Activated T-cell treated with anti-CD3 and anti-CD28 coated beads, Interleukin-2, amount 50 U/mL, for 24 hours (primary cell): ENCODE results near the gene KCNIP2.

ENCODE experiments used
- DNase-seq: peaks from one replicate; pipeline ENCODE4 v3.0.0-alpha.2; 2020
- H3K27ac Mint-ChIP-seq: 2 replicates; pipeline ENCODE4 v1.8.0; 2020; ENCODE audit warnings: mild to moderate bottlenecking, mixed read lengths
- H3K27me3 Mint-ChIP-seq: 2 replicates; pipeline ENCODE4 v1.8.0; 2020; ENCODE audit warnings: mixed read lengths
- H3K36me3 Mint-ChIP-seq: 2 replicates; pipeline ENCODE4 v1.8.0; 2020; ENCODE audit warnings: low read depth, mixed read lengths
- H3K4me1 Mint-ChIP-seq: 2 replicates; pipeline ENCODE4 v1.8.0; 2020; ENCODE audit warnings: low read depth, mixed read lengths
- H3K4me3 Mint-ChIP-seq: 2 replicates; pipeline ENCODE4 v1.8.0; 2020; ENCODE audit warnings: mild to moderate bottlenecking, moderate library complexity, mixed read lengths
- H3K9me3 Mint-ChIP-seq: 2 replicates; pipeline ENCODE4 v1.8.0; 2020; ENCODE audit warnings: mixed read lengths

The KCNIP2 gene

DNA sequence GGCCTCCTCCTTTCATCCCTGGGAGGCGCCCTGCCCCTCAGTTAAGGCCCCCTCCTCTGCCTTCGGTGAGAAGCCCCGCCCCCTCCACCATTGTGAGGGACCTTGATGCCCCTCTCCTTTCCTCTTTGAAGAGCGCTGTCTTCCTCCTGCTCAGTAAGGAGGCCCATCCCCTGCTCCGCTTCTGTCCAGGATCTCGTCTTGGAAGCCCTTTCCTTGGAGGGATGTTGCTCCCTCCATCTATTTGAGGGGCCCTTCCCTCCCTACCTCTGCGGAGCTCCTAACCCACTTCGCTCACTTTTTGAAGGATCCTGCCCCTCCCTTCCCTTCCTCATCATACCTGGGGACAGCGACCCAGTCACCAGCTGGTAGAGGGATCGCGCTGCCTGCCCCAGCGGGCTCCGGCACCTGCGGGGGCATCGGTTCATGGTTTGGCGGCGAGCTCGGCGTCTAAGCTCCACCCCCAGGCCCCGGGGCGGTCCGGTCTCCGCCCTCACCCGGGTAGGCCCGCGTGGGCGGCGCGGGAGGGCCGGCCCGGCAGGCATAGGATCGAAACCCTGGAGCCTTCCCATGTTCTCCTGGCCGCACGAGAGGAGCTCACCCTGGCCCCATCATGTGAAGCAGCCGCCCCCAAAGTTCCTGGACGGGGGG lies 4.1 kb downstream of the KCNIP2 start:
- Mint-ChIP-seq H3K36me3 (no peaks in the 10 kb centered on the region), H3K4me1 (peaks cover 63% of the 10 kb centered on the region), H3K27ac (peak overlapping the region; percentile 82), H3K4me3 (peak overlapping the region; percentile 71), H3K9me3 (no peaks in the 10 kb centered on the region), H3K27me3 (peaks cover 21% of the 10 kb centered on the region)
- peak; percentile 77 for DNase-seq

DNA sequence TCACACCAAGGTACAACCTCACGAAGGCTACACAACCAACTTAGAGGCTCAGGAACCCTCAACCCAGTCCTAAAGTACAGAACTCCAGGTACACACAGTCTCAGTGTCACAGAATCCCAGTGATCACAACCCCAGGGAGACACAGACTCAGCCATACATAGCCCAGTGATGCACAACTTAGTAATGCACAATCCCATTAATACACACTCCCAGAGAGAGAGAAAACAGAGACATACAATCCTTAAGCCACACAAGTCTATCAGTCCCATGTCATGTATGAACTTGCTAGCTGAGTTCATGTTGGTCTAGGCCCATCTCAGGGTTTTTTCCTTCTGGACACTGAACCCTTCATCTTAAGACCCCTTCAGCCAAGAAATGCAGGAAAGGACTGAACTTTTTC lies 4.6 kb downstream of the KCNIP2 start:
- no peak overlapping the region for H3K27ac Mint-ChIP-seq
- peaks cover 63% of the 10 kb centered on the region for H3K4me1 Mint-ChIP-seq

DNA sequence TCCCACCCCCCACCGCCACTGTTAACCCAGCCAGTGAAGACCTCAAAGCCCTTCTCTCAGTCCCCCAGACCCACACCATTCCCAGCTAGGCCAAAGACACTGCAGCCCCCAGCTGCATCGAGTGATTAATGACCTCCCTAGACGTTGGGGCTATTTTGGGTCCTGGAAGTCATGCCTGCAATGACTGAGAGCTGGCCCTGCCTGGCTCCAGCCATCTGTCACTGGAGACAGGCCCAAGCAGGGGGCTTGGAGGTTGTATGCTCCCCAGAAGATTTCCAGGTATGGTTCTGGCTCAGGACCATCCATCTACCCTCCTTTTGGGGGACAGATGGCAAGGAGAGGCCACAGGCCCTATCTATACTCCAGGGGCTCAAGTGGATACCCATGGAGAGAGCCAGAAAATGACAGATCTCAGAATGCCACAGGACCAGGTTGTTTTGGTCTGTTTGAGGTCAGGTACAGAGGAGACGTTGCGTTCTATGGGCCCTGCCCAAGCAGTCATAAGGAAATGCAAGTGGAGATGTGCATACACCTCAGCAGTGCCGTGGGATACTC lies 5.1 kb downstream of the KCNIP2 start:
- no peak overlapping the region for H3K4me3 Mint-ChIP-seq
- no peak for DNase-seq
- H3K27ac Mint-ChIP-seq, result no peak overlapping the region
- H3K36me3 Mint-ChIP-seq, result no peaks in the 10 kb centered on the region
- H3K4me1 Mint-ChIP-seq, result peaks cover 66% of the 10 kb centered on the region
- H3K9me3 Mint-ChIP-seq, result no peaks in the 10 kb centered on the region
- H3K27me3 Mint-ChIP-seq, result peaks cover 15% of the 10 kb centered on the region

More for the DNA sequence above, 4.6 kb downstream of the KCNIP2 start:
- peaks cover 15% of the 10 kb centered on the region for H3K27me3 Mint-ChIP-seq
- peak overlapping the region; percentile 71 for H3K4me3 Mint-ChIP-seq
- no peak for DNase-seq
- no peaks in the 10 kb centered on the region for H3K36me3 Mint-ChIP-seq
- H3K9me3 Mint-ChIP-seq, result no peaks in the 10 kb centered on the region

- H3K9me3 Mint-ChIP-seq, result no peaks in the 10 kb centered on the region
- peaks cover 66% of the 10 kb centered on the region for H3K4me1 Mint-ChIP-seq
- peaks cover 11% of the 10 kb centered on the region for H3K27me3 Mint-ChIP-seq
- no peak overlapping the region for H3K4me3 Mint-ChIP-seq
- H3K27ac Mint-ChIP-seq, result no peak overlapping the region
- no peak for DNase-seq
- no peaks in the 10 kb centered on the region for H3K36me3 Mint-ChIP-seq
Observed at GRCh38 chr10:101837748-101838147, 5.9 kb downstream of the KCNIP2 start.

DNA sequence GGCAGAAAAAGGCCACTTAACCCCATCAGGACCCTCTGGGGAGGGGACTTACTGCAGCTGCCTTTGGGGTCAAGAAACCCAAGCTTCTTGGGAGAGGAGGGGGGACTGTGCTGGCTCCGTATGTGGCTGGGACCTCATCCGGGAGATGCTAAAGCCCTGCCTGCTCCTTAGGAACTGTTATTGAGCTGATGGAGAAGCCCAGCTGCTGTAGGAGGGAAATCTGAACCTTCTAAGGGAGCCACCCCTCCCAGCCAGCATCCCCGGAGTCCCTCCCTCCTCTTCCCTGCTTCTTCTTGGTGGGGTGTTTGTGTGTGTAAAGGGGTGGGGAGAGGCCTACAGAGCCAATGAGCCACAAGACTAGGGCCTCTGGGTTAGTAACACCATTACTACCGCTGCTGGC lies 8.2 kb downstream of the KCNIP2 start:
- Mint-ChIP-seq H3K36me3 (no peaks in the 10 kb centered on the region), H3K4me3 (no peak overlapping the region), H3K4me1 (peaks cover 60% of the 10 kb centered on the region), H3K9me3 (no peaks in the 10 kb centered on the region), H3K27ac (peak overlapping the region; percentile 11), H3K27me3 (no peaks in the 10 kb centered on the region)
- DNase-seq, result peak; percentile 29

DNA sequence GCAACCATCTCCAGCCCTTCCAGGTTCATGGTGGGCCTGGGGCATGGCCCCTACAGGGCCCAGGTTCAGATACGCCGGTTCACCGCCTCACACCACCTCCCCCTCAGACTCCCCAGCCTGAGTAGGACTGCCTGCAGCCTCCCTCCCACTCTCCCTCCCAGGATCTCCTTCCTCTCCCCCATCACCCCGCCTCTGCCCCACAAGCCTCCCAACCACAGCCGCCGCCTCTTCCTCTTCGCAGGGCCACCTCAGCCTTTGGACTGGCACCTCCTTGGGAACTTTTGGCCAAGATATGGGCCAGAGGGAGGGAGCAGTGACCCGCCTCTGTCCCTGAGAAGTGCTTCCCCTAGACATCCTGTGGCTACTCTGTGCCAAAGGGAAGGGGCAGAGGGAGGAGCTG lies 9.3 kb downstream of the KCNIP2 start:
- Mint-ChIP-seq H3K4me3 (no peak overlapping the region), H3K27ac (no peak overlapping the region)
- peak; percentile 37 for DNase-seq

GRCh38 chr10:101833466-101833865 lies 10.1 kb downstream of the KCNIP2 start:
- Mint-ChIP-seq H3K27ac (peak overlapping the region; percentile 2), H3K9me3 (no peaks in the 10 kb centered on the region), H3K4me3 (no peak overlapping the region), H3K4me1 (peaks cover 56% of the 10 kb centered on the region), H3K36me3 (no peaks in the 10 kb centered on the region), H3K27me3 (no peaks in the 10 kb centered on the region)
- peak; percentile 25 for DNase-seq

More for the DNA sequence above, 9.3 kb downstream of the KCNIP2 start:
- Mint-ChIP-seq H3K36me3 (no peaks in the 10 kb centered on the region), H3K4me1 (peaks cover 61% of the 10 kb centered on the region), H3K27me3 (no peaks in the 10 kb centered on the region), H3K9me3 (no peaks in the 10 kb centered on the region)

GRCh38 chr10:101832325-101832771 lies 11.3 kb downstream of the KCNIP2 start:
- H3K4me3 Mint-ChIP-seq, result no peak overlapping the region
- H3K27me3 Mint-ChIP-seq, result no peaks in the 10 kb centered on the region
- H3K9me3 Mint-ChIP-seq, result no peaks in the 10 kb centered on the region
- no peaks in the 10 kb centered on the region for H3K36me3 Mint-ChIP-seq
- no peak for DNase-seq
- H3K27ac Mint-ChIP-seq, result peak overlapping the region; percentile 8
- H3K4me1 Mint-ChIP-seq, result peaks cover 56% of the 10 kb centered on the region

DNA sequence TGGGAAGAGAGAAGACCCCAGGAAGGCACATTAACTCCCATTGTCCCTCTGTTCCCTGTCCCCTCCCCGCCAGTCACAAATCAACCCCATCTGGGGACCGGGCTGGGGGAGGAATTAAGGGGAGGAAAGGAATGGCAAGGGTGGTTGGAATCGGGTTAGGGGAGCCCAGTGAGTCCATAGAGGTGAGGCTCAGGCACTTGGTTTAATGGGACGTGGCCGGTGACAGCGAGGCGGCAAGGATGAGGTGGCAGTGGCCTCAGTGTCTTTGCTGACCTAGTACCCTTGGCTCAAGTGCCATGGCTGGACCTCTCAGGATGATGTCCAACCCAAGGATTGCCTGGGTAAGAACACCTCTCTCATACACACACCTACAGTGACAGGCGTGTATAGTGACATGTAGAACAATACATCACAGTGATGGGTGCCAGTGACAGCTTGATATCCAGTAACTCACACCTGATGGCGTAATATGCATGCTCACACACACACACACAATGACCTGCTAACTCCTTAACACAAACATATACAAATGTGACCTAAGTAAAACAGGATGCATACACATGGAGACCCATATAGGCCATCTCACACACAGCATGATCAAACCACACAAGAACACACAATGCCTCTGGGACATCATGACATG lies 12.3 kb downstream of the KCNIP2 start:
- no peak for DNase-seq
- Mint-ChIP-seq H3K36me3 (no peaks in the 10 kb centered on the region), H3K27me3 (no peaks in the 10 kb centered on the region), H3K9me3 (no peaks in the 10 kb centered on the region), H3K27ac (peak overlapping the region; percentile 97), H3K4me3 (peak overlapping the region; percentile 73), H3K4me1 (peaks cover 55% of the 10 kb centered on the region)

DNA sequence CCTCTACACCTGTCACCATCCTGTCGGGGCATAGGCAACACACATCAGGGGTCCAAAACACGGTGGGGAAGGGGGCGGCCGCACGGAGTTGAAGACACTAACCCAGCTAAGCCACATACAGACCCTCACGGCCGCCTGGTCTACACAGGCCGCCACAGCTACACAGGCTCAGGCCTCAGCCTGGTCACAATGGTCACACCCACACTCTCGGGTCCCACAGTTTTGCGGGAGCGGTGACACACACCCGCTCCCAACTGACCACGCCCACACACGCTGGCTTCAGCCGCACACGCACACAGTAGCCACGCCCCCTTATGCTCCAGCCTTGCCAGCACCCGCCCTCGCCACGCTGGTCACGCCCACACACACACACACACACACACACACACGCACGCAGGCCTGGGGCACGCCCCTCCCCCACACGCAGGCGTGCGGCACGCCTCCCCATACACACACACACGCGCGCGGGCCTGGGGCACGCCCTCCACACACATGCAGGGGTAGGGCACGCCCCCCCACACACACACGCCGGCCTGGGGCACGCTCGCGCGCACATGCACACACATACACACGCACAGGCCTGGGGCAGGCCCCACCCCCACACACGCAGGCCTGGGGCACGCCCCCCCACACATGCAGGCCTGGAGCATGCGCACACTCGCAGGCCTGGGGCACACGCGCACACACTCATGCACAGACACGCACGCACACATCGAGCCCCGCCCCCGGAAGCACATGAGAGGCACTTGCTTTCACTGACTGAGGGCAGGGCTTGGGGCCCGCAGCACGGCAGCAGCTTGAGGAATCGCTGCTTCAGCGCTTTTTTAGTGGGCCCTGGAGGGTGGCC lies 13.1 kb downstream of the KCNIP2 start:
- no peaks in the 10 kb centered on the region for H3K27me3 Mint-ChIP-seq
- no peaks in the 10 kb centered on the region for H3K9me3 Mint-ChIP-seq
- peak; percentile 91 for DNase-seq
- H3K4me1 Mint-ChIP-seq, result peaks cover 49% of the 10 kb centered on the region
- no peaks in the 10 kb centered on the region for H3K36me3 Mint-ChIP-seq
- H3K4me3 Mint-ChIP-seq, result peak overlapping the region; percentile 73
- peak overlapping the region; percentile 97 for H3K27ac Mint-ChIP-seq

DNA sequence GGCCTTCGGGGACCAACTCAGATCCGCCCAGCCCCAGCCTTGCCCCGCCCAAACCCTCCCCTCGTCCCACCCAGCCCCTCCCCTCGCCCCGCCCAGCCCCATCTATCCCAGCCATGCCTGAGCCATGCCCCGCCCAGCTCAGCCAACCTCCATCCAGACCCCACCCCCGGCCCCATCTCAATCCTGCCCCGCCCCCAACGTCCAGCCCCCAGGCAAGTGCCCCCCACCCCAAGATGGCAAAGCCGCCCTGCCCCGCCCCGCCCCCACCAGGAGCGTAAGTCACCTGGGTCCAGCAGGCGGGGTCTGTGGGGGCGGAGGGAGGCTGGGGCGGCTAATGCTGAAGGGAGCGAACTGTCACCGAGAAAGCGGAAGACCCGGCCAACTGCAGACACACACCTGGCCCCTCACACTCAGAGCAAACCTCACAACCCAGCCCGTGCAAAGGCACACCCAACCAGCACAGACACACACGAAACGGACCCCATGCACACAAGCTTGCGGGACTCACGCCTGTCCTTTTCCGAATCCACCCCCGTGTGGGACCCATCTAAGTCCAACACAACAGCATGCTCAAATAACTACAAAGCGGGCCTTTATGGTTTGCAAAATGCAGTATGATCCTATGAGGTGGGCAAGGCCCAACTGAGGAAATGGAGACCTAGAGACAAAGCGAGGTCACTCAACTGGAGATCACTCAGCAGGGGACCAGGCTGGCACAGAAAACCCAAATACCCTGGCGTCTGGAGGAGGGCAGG lies 13.9 kb downstream of the KCNIP2 start:
- Mint-ChIP-seq H3K27me3 (no peaks in the 10 kb centered on the region), H3K36me3 (no peaks in the 10 kb centered on the region), H3K4me3 (peak overlapping the region; percentile 73), H3K4me1 (peaks cover 43% of the 10 kb centered on the region), H3K9me3 (no peaks in the 10 kb centered on the region), H3K27ac (peak overlapping the region; percentile 97)
- peak; percentile 71 for DNase-seq

GRCh38 chr10:101828766-101829551 lies 14.6 kb downstream of the KCNIP2 start:
- no peak overlapping the region for H3K27ac Mint-ChIP-seq
- H3K4me1 Mint-ChIP-seq, result peaks cover 35% of the 10 kb centered on the region
- H3K9me3 Mint-ChIP-seq, result no peaks in the 10 kb centered on the region
- H3K36me3 Mint-ChIP-seq, result no peaks in the 10 kb centered on the region
- no peaks in the 10 kb centered on the region for H3K27me3 Mint-ChIP-seq
- no peak overlapping the region for H3K4me3 Mint-ChIP-seq
- peak; percentile 28 for DNase-seq

- no peak overlapping the region for H3K4me3 Mint-ChIP-seq
- no peaks in the 10 kb centered on the region for H3K9me3 Mint-ChIP-seq
- no peak for DNase-seq
- H3K4me1 Mint-ChIP-seq, result peaks cover 27% of the 10 kb centered on the region
- H3K36me3 Mint-ChIP-seq, result no peaks in the 10 kb centered on the region
- H3K27me3 Mint-ChIP-seq, result no peaks in the 10 kb centered on the region
- peak overlapping the region; percentile 29 for H3K27ac Mint-ChIP-seq
Observed at GRCh38 chr10:101827919-101828600, 15.5 kb downstream of the KCNIP2 start.
